ENCODE measurements around the gene OR52W1. TPM values are rescaled to one million over a fixed set of nuclear protein-coding genes. Genes with fewer than 3 reads are reported as not detected.

The OR52W1 gene
- total RNA-seq, 3 donors from 2014 or later = not detected

- intact Hi-C loops (cut with DNase I, micrococcal nuclease) = no loop called here
- Histone ChIP-seq H3K4me3 (no peak overlapping the region), H3K9me3 (no peaks in the 10 kb centered on the region), H3K4me1 (ENCODE audit: low read depth) (peaks cover 4% of the 10 kb centered on the region), H3K36me3 (ENCODE audit: low read depth) (peaks cover 24% of the 10 kb centered on the region)
- ATAC-seq = no peak
- DNase-seq = no peak
- TF ChIP-seq, protein P1, sequence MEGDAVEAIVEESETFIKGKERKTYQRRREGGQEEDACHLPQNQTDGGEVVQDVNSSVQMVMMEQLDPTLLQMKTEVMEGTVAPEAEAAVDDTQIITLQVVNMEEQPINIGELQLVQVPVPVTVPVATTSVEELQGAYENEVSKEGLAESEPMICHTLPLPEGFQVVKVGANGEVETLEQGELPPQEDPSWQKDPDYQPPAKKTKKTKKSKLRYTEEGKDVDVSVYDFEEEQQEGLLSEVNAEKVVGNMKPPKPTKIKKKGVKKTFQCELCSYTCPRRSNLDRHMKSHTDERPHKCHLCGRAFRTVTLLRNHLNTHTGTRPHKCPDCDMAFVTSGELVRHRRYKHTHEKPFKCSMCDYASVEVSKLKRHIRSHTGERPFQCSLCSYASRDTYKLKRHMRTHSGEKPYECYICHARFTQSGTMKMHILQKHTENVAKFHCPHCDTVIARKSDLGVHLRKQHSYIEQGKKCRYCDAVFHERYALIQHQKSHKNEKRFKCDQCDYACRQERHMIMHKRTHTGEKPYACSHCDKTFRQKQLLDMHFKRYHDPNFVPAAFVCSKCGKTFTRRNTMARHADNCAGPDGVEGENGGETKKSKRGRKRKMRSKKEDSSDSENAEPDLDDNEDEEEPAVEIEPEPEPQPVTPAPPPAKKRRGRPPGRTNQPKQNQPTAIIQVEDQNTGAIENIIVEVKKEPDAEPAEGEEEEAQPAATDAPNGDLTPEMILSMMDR (IDR thresholded peaks at IDR 0.05) = no peak
Observed at GRCh38 chr11:6217722-6218121, 18.7 kb downstream of the OR52W1 start.

- ATAC-seq (peak; percentile 96), DNase-seq (peak in 1 of 3 donors; percentile 51)
- TF ChIP-seq, protein P1 (IDR thresholded peaks at IDR 0.05) = no peak
- no peak overlapping the region for H3K4me3 ChIP-seq
- intact Hi-C loops (cut with DNase I, micrococcal nuclease) = no loop called here
- peaks cover 29% of the 10 kb centered on the region for H3K36me3 ChIP-seq (ENCODE audit: low read depth)
- H3K4me1 ChIP-seq (ENCODE audit: low read depth) = peaks cover 4% of the 10 kb centered on the region
- no peaks in the 10 kb centered on the region for H3K9me3 ChIP-seq
Observed at GRCh38 chr11:6219359-6219758, 20.3 kb downstream of the OR52W1 start.

DNA sequence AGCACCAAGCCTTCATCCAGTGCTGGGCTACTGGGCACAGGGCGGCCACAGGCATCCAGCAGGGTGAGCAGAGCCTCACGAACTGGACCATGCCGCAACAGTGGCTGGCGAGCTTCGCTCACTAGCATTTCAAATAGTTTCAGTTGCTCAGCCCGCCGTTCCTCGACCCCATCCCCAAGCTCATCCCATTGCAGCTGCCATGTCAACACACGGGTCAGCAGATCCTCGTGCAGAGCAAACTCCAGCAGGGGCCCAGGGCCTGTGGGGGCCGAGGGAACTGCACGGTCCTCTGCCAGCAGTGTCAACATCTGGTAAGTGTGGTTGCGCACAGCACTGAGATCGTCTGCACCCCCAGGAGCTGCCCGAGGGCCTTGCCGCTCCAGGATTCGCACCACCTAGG lies 24.8 kb downstream of the OR52W1 start:
- TF ChIP-seq, protein P1 (IDR thresholded peaks at IDR 0.05) = no peak
- no peaks in the 10 kb centered on the region for H3K9me3 ChIP-seq
- DNase-seq (no peak), ATAC-seq (no peak)
- intact Hi-C loops (cut with DNase I, micrococcal nuclease) = no loop called here
- H3K36me3 ChIP-seq (ENCODE audit: low read depth) = peaks cover 16% of the 10 kb centered on the region
- H3K4me1 ChIP-seq (ENCODE audit: low read depth) = peaks cover 28% of the 10 kb centered on the region
- no peak overlapping the region for H3K4me3 ChIP-seq

DNA sequence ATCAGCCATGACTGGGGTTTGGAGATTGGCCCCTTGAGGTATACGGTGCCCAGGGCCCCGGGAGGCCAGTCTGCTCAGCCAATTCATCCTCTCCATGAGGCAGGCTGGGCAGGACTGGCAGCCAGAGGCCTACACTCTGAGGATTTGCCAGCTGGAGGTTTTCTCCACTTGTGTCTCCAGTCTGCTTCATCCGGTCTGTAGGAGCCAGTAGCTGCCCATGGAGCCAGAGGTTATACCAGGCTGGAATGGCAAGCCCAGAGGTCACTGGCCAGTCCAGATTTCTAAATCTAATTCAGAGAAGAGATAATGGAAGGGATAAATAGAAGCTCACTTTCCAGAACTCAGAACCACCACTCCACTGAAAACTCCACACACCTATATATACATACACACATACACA lies 25.4 kb downstream of the OR52W1 start:
- peaks cover 12% of the 10 kb centered on the region for H3K36me3 ChIP-seq (ENCODE audit: low read depth)
- ATAC-seq (no peak), DNase-seq (no peak)

GRCh38 chr11:6225024-6225423 lies 26.0 kb downstream of the OR52W1 start:
- H3K4me3 ChIP-seq = no peak overlapping the region
- DNase-seq (no peak), ATAC-seq (no peak)
- peaks cover 25% of the 10 kb centered on the region for H3K4me1 ChIP-seq (ENCODE audit: low read depth)
- TF ChIP-seq, protein P1 (IDR thresholded peaks at IDR 0.05) = no peak
- intact Hi-C loops (cut with DNase I, micrococcal nuclease) = no loop called here
- H3K9me3 ChIP-seq = no peaks in the 10 kb centered on the region
- H3K36me3 ChIP-seq (ENCODE audit: low read depth) = peaks cover 11% of the 10 kb centered on the region

More for the DNA sequence above, 25.4 kb downstream of the OR52W1 start:
- Histone ChIP-seq H3K4me3 (no peak overlapping the region), H3K9me3 (no peaks in the 10 kb centered on the region), H3K4me1 (ENCODE audit: low read depth) (peaks cover 28% of the 10 kb centered on the region)
- TF ChIP-seq, protein P1 (IDR thresholded peaks at IDR 0.05) = no peak
- intact Hi-C loops (cut with DNase I, micrococcal nuclease) = no loop called here

DNA sequence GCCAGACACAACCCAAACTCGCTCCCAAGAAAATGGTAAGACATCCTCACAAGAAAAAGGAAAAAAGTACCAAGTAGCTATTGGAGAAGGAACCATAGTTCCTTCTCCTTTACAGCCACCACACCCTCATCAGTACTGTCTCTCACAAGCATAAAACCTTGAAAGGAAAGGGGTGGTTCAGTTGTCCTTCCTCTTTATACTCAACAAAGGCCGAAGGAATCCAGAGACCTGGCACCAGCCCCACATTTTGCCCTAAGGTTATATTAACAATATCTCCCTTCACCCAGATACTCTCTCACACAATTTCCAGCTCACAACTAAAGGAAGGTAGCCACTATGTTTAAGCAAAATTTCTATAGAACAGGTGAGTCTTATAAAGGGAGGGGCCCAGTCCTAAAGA lies 26.9 kb downstream of the OR52W1 start:
- Histone ChIP-seq H3K4me1 (ENCODE audit: low read depth) (peaks cover 33% of the 10 kb centered on the region), H3K9me3 (no peaks in the 10 kb centered on the region), H3K4me3 (no peak overlapping the region), H3K36me3 (ENCODE audit: low read depth) (peaks cover 11% of the 10 kb centered on the region)
- intact Hi-C loops (cut with DNase I, micrococcal nuclease) = no loop called here
- TF ChIP-seq, protein P1 (IDR thresholded peaks at IDR 0.05) = no peak
- peak in 1 of 3 donors; percentile 69 for DNase-seq
- ATAC-seq = peak; percentile 76

Measured in mucosa of descending colon (tissue), 3 donors.